ENCODE results near the gene SLC4A5.

GRCh38 chr2:74259733-74260132 is 83.5 kb downstream of the SLC4A5 start:
- TF ChIP-seq CTCF (IDR thresholded peaks at IDR 0.05) (no peak), POLR2A (IDR thresholded peaks at IDR 0.05) (no peak)

All from heart left ventricle (tissue), 13 donors.